HG03095 (cell line): Measurements from ENCODE around the gene NSUN3.

Source experiments
- ATAC-seq: cut with Tn5 transposase; IDR thresholded peaks from one replicate; pipeline ENCODE4 v1.9.1; 2021; ENCODE audit warnings: moderate library complexity; ENCODE audit not compliant: unreplicated experiment

Gene NSUN3

DNA sequence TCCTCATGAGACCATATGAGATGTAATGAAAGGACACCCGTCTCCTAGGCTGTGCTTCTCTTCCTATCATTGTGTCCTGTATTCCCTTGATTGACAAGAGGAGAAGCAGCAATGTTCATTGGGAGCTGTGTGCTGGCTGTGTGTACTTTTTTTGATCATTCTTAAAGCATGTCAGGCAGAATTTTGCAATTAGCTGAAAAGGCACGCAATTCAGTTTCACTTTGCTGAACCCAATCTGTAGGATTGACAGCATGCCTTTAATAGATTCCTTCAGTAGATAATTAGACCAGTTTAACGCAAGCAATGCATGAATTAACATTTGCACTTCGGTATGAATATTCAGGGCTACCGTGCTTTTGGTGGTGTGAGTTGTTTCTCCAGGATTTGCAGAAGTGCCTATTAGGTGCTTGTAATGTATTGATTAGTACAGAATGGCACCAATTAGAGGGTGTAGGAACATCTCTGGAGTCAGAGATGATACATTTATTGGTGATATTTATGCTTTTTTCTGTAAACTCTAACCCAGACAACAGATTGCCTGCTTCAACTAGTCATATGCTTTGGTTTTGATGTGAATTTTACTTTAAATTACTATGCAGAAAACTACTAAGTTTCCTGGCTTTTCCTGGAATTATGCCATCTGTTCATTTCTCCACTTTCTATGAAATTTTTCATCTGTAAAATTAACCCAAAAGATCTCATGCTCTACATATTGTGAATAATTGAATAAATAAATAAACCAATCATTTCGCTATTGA lies 114.3 kb downstream of the NSUN3 start:
- ATAC-seq: no peak
